ENCODE results near the gene ZNF277.

DNA sequence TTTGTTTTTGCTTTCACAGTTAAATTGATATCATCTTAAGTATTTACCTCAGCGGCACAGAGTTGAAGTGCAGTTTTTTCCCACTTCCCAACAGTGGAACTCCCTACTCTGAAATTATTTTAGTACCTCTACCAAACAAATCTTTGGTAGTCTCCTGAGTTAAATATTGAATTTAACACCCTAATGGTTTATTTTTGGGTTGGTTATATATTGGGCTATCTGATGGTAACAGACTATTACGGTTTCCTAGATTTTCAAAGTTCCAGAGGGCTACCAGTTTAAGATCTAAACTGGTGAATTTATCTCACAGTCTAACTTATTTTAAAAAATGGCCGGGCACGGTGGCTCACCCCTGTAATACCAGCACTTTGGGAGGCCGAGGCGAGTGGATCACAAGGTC lies 1.3 kb downstream of the ZNF277 start:
- no peak for TF ChIP-seq SIN3A (IDR thresholded peaks at IDR 0.05; ENCODE audit: borderline replicate concordance, insufficient read depth, low read depth, low read length)
- TF ChIP-seq, protein P1, sequence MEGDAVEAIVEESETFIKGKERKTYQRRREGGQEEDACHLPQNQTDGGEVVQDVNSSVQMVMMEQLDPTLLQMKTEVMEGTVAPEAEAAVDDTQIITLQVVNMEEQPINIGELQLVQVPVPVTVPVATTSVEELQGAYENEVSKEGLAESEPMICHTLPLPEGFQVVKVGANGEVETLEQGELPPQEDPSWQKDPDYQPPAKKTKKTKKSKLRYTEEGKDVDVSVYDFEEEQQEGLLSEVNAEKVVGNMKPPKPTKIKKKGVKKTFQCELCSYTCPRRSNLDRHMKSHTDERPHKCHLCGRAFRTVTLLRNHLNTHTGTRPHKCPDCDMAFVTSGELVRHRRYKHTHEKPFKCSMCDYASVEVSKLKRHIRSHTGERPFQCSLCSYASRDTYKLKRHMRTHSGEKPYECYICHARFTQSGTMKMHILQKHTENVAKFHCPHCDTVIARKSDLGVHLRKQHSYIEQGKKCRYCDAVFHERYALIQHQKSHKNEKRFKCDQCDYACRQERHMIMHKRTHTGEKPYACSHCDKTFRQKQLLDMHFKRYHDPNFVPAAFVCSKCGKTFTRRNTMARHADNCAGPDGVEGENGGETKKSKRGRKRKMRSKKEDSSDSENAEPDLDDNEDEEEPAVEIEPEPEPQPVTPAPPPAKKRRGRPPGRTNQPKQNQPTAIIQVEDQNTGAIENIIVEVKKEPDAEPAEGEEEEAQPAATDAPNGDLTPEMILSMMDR (IDR thresholded peaks at IDR 0.05): no peak
